MCF 10A (cell line): ENCODE measurements around the gene ST6GALNAC5. TPM values are rescaled to one million over a fixed set of nuclear protein-coding genes. Genes with fewer than 3 reads are reported as not detected.

Source experiments
- BruUV-seq: library from RNA; stranded (reverse); fragments of 400-500 nt; replicated peaks from 2 replicates; lab custom pipeline; 2021; lab: Mats Ljungman, UMichigan
- CTCF ChIA-PET: fragments of 300-600 bp; sonication (Branson Sonifier 250); formaldehyde crosslinking; extraction: SDS; loops from one replicate; lab custom pipeline; 2021; ENCODE audit warnings: antibody characterized with exemption, inconsistent platforms; lab: Yijun Ruan, JAX
- POLR2A ChIA-PET: fragments of 300-600, 350-650 bp; sonication (Branson Sonifier 250); formaldehyde crosslinking; extraction: SDS; loops from one replicate; lab custom pipeline; 2020; ENCODE audit warnings: antibody characterized with exemption, inconsistent platforms; lab: Yijun Ruan, JAX
- DNase-seq: peaks from one replicate; pipeline ENCODE4 v3.0.0-alpha.2; 2018; ENCODE audit not compliant: unreplicated experiment
- H3K27ac Mint-ChIP-seq: one replicate; pipeline ENCODE4 v1.8.0; 2022; ENCODE audit warnings: mild to moderate bottlenecking, low read depth, mixed read lengths; ENCODE audit not compliant: unreplicated experiment
- H3K27me3 Mint-ChIP-seq: one replicate; pipeline ENCODE4 v1.8.0; 2022; ENCODE audit warnings: mixed read lengths; ENCODE audit not compliant: insufficient read depth, unreplicated experiment
- H3K36me3 Mint-ChIP-seq: one replicate; pipeline ENCODE4 v1.8.0; 2022; ENCODE audit warnings: mild to moderate bottlenecking, moderate library complexity, mixed read lengths; ENCODE audit not compliant: insufficient read depth, unreplicated experiment
- H3K4me1 Mint-ChIP-seq: one replicate; pipeline ENCODE4 v1.8.0; 2022; ENCODE audit warnings: mixed read lengths; ENCODE audit not compliant: insufficient read depth, unreplicated experiment
- H3K4me3 Mint-ChIP-seq: one replicate; pipeline ENCODE4 v1.8.0; 2022; ENCODE audit warnings: mild to moderate bottlenecking, moderate library complexity, mixed read lengths; ENCODE audit not compliant: unreplicated experiment
- H3K9me3 Mint-ChIP-seq: one replicate; pipeline ENCODE4 v1.8.0; 2022; ENCODE audit warnings: mixed read lengths; ENCODE audit not compliant: unreplicated experiment
- intact Hi-C: fragments of 100-400 bp; cut with micrococcal nuclease; formaldehyde crosslinking; loops from 2 replicates; pipeline ENCODE4 v1.14.1; 2022
- total RNA-seq: library from RNA; stranded (reverse); gene quantifications from 2 replicates; pipeline ENCODE4 v1.2.3, GENCODE V29; 2022
- TF ChIP-seq, protein P1 (sequence below): fragments of 200-600 bp; IDR thresholded peaks from one replicate; pipeline ENCODE4 v1.8.0; 2022; ENCODE audit warnings: antibody characterized with exemption, mild to moderate bottlenecking; ENCODE audit not compliant: unreplicated experiment

ST6GALNAC5 gene
- total RNA-seq, 1 experiment from 2014 or later = 3.3 TPM

DNA sequence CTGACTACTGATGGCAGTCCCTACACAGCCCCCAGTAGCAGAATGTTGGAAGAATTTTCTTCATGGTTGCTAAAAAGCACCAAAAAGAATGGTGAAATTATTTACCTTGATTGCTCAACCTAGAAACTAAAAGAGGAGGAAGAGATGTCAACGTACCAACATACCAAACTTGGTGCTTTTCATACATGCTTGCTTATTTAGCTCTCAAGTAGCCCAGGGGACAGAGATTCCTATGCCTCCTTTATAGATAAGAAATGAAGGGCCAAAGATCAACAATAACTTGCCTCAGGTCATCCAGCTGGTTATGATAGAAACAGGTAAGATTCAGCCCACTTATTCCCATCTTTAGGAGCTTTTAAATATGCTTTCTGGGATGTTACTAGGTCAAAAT, 181.3 kb downstream of the ST6GALNAC5 start:
- H3K27me3 Mint-ChIP-seq = no peaks in the 10 kb centered on the region
- no peaks in the 10 kb centered on the region for H3K36me3 Mint-ChIP-seq
- TF ChIP-seq, protein P1, sequence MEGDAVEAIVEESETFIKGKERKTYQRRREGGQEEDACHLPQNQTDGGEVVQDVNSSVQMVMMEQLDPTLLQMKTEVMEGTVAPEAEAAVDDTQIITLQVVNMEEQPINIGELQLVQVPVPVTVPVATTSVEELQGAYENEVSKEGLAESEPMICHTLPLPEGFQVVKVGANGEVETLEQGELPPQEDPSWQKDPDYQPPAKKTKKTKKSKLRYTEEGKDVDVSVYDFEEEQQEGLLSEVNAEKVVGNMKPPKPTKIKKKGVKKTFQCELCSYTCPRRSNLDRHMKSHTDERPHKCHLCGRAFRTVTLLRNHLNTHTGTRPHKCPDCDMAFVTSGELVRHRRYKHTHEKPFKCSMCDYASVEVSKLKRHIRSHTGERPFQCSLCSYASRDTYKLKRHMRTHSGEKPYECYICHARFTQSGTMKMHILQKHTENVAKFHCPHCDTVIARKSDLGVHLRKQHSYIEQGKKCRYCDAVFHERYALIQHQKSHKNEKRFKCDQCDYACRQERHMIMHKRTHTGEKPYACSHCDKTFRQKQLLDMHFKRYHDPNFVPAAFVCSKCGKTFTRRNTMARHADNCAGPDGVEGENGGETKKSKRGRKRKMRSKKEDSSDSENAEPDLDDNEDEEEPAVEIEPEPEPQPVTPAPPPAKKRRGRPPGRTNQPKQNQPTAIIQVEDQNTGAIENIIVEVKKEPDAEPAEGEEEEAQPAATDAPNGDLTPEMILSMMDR = no peak
- intact Hi-C loops = no loop called here
- CTCF ChIA-PET = interaction anchor here (0.6 kb wide), 1 partner anchor 1247 kb away, joined by 3 read pairs; no protein-coding TSS in a partner anchor
- no peak overlapping the region for H3K4me3 Mint-ChIP-seq
- peaks cover 18% of the 10 kb centered on the region for H3K4me1 Mint-ChIP-seq
- no TSS peak for BruUV-seq
- no peak overlapping the region for H3K27ac Mint-ChIP-seq
- H3K9me3 Mint-ChIP-seq = no peaks in the 10 kb centered on the region
- POLR2A ChIA-PET = interaction anchor here (1.5 kb wide), 1 partner anchor 15 kb away, joined by 3 read pairs; no protein-coding TSS in a partner anchor
- no peak for DNase-seq

DNA sequence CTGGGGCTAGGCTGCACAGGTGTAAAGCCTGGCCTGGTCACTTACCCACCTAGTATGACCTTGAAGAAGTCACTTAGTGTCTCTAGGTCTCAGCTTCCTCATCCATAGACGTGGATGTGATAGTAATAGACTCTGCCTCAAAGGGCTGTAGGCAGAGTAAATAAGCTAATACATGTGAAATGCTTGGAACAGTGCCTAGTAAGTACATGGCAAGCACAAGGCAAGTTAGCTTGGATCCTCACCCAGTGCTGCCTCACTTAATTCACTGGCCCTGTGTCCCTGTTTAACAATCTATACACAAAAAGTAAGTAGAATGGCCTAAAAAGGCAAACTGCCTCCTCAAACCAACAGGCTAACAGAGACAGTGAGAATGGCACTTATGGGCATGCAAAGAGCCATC, 184.1 kb downstream of the ST6GALNAC5 start:
- Mint-ChIP-seq H3K9me3 (no peaks in the 10 kb centered on the region), H3K27ac (peak overlapping the region; percentile 63), H3K4me1 (peaks cover 20% of the 10 kb centered on the region), H3K27me3 (no peaks in the 10 kb centered on the region), H3K4me3 (no peak overlapping the region), H3K36me3 (no peaks in the 10 kb centered on the region)
- ChIA-PET POLR2A (no interaction called here), CTCF (interaction anchor here (0.8 kb wide), 1 partner anchor 836 kb away, joined by 3 read pairs; no protein-coding TSS in a partner anchor)
- BruUV-seq = no TSS peak
- intact Hi-C loops = no loop called here
- TF ChIP-seq, protein P1 = no peak
- DNase-seq = no peak

DNA sequence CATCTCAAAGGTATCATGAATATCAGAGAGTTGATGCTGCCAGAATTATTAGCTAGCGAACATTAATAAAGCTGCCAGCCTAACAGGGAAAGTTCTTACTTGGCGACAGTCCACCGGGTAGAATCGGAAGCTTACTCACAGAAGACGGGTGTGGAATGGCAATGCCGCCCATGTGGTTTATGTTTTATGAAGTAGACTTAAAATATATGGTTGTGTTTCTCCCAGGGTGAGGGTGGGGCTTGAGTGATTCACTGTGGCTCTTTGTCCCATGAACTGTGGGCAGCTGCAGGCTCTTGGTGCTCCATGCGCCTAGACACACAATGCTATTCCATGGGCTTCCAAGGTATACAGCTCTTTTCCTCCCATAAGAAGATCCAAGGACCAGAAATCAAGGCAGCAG, 189.2 kb downstream of the ST6GALNAC5 start:
- peak overlapping the region; percentile 14 for H3K4me3 Mint-ChIP-seq
- peak; percentile 72 for DNase-seq
- ChIA-PET POLR2A (interaction anchor here (0.6 to 1.5 kb wide), 6 partner anchors 9 to 329 kb away, joined by 3 to 5 read pairs (median 3); no protein-coding TSS in a partner anchor), CTCF (interaction anchor here (0.9 kb wide), 1 partner anchor 902 kb away, joined by 3 read pairs; no protein-coding TSS in a partner anchor)
- no TSS peak for BruUV-seq
- no peak overlapping the region for H3K27ac Mint-ChIP-seq
- no peaks in the 10 kb centered on the region for H3K27me3 Mint-ChIP-seq
- H3K9me3 Mint-ChIP-seq = no peaks in the 10 kb centered on the region
- H3K4me1 Mint-ChIP-seq = peaks cover 21% of the 10 kb centered on the region
- H3K36me3 Mint-ChIP-seq = no peaks in the 10 kb centered on the region
- intact Hi-C loops = no loop called here
- TF ChIP-seq, protein P1 = no peak

DNA sequence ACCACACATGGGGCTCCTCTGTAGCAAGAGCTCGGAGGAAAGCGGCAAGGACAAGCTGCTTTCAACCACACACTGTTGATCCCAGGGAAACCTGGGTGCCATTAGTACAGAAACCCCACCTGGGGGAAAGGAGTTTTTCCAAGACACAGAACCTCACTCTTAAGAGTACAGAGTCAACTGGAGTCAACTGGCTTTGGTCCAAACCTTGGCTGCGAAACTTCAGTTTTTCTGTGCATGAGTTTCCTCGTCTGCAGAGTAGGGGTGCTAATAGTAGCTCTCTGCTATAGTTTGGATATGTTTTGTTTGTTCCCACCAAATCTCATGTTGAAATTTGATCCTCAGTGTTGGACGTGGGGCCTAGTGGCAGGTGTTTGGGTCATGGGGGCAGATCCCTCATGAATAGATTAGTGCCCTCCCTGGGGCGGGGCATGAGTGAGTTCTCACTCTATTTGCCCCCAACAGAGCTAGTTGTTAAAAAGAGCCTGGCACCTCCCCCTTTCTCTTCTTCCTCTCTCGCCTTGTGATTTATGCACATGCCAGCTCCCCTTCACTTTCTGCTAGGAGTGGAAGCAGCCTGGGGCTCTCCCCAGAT, 190.8 kb downstream of the ST6GALNAC5 start:
- intact Hi-C loops = no loop called here
- H3K36me3 Mint-ChIP-seq = no peaks in the 10 kb centered on the region
- TF ChIP-seq, protein P1 = no peak
- no peak overlapping the region for H3K27ac Mint-ChIP-seq
- DNase-seq = no peak
- BruUV-seq = no TSS peak
- POLR2A ChIA-PET = no interaction called here
- H3K4me3 Mint-ChIP-seq = no peak overlapping the region
- no peaks in the 10 kb centered on the region for H3K27me3 Mint-ChIP-seq
- CTCF ChIA-PET = interaction anchor here (0.6 to 1.2 kb wide), 2 partner anchors 12 to 136 kb away, joined by 3 to 4 read pairs; no protein-coding TSS in a partner anchor
- H3K9me3 Mint-ChIP-seq = no peaks in the 10 kb centered on the region
- H3K4me1 Mint-ChIP-seq = peaks cover 21% of the 10 kb centered on the region
